Kidney (tissue), 22 donors: ENCODE measurements around the gene DNAJC9. TPM values are rescaled to one million over a fixed set of nuclear protein-coding genes. Genes with fewer than 3 reads are reported as not detected.
A peak's percentile ranks its signal among the peaks of the same experiment; 100 is the strongest.

Experiments used
- DNase-seq, 5 donors: peaks; one replicate each; pipeline ENCODE4 v3.0.0-alpha.2; 2013 to 2020
- FAIRE-seq: peaks from 2 replicates; lab custom pipeline; 2012; peaks lifted over from hg19 to GRCh38; lab: Jason Lieb, UNC
- H3K27ac ChIP-seq, 2 donors: one replicate each; pipeline ENCODE4 v1.7.0; 2013; ENCODE audit warnings: low read depth in 2 of 2, low read length in 2 of 2, inconsistent platforms in 1 of 2
- H3K27me3 ChIP-seq: one replicate; pipeline ENCODE4 v1.7.1; 2013; ENCODE audit warnings: low read length, inconsistent platforms; ENCODE audit not compliant: control insufficient read depth, insufficient read depth
- H3K36me3 ChIP-seq, 3 donors: one replicate each; pipeline versions ENCODE4 v1.7.0 to v1.7.1; 2013; ENCODE audit warnings: low read length in 3 of 3, control low read depth in 1 of 3, inconsistent platforms in 1 of 3; ENCODE audit not compliant: insufficient read depth in 3 of 3, control insufficient read depth in 2 of 3
- H3K4me1 ChIP-seq, 3 donors: one replicate each; pipeline versions ENCODE4 v1.7.0 to v1.7.1; 2013; ENCODE audit warnings: low read length in 3 of 3, inconsistent platforms in 1 of 3, low read depth in 1 of 3; ENCODE audit not compliant: control insufficient read depth in 2 of 3, insufficient read depth in 2 of 3
- H3K4me3 ChIP-seq, 3 donors: one replicate each; pipeline versions ENCODE4 v1.7.0 to v1.8.1; 2013; ENCODE audit warnings: low read length in 3 of 3, control low read depth in 1 of 3, inconsistent platforms in 1 of 3
- H3K9ac ChIP-seq, 3 donors: one replicate each; pipeline versions ENCODE4 v1.7.0 to v1.7.1; 2013; ENCODE audit warnings: low read length in 3 of 3, control low read depth in 1 of 3, inconsistent platforms in 1 of 3
- H3K9me3 ChIP-seq, 3 donors: one replicate each; pipeline versions ENCODE4 v1.7.0 to v1.7.1; 2013; ENCODE audit warnings: low read length in 3 of 3, control low read depth in 1 of 3, inconsistent platforms in 1 of 3; ENCODE audit not compliant: control insufficient read depth in 2 of 3, insufficient read depth in 1 of 3
- CTCF ChIP-seq: IDR thresholded peaks from 3 replicates; pipeline ENCODE4 v1.5.1; 2012; ENCODE audit warnings: mild to moderate bottlenecking, moderate library complexity, borderline replicate concordance; ENCODE audit not compliant: insufficient read depth; ENCODE audit errors: extremely low read depth
- intact Hi-C: fragments of 100-400 bp; cut with DNase I; formaldehyde crosslinking; loops from one replicate; pipeline ENCODE4 v1.11.1; 2022
- long read RNA-seq, 10 donors: library from polyadenylated mRNA in 1 of 10; unstranded in 1 of 10; transcript quantifications; one replicate each; pipeline ENCODE4 v2.0.0 and lab custom pipeline, GENCODE V29; 2021 to 2026
- polyA plus RNA-seq: library from polyadenylated mRNA; stranded (reverse); fragments of 350-450 nt; fragmentation: Illumina TruSeq; extraction: RNeasy Lipid Tissue Mini Kit (QIAGEN cat#74804); gene quantifications from one replicate; pipeline ENCODE4 v1.2.3, GENCODE V29; 2014; ENCODE audit warnings: low read depth, low replicate concordance; ENCODE audit not compliant: insufficient read depth
- total RNA-seq: library from RNA; stranded (reverse); fragmentation: NEBNext Ultra II Directional; extraction: Animal tissue kit (Norgen Biotek cat#: 25700); gene quantifications from one replicate; pipeline ENCODE4 v1.2.1, GENCODE V29; 2021
- donor health status: control.
- donor health status: control.
- donor health status: control.
- donor health status: control.
- donor health status: control.
- donor health status: DM: yes; HTN: yes; CAD: no.
- donor health status: Normal renal cell carcinoma (clear cell type).

The DNAJC9 gene
- total RNA-seq: 13.9 TPM
- polyA plus RNA-seq: 9.2 TPM
- long read RNA-seq, donor 1, transcript DNAJC9-201 (5 exons, 3,032 nt): major isoform, 17 of 23 reads
- long read RNA-seq, donor 1, partial matches to known transcripts: 6 of 23 reads
- long read RNA-seq, donor 1, other reads (novel, unspliced or antisense): 0 of 23 reads
- long read RNA-seq, donor 2, transcript DNAJC9-201 (5 exons, 3,032 nt): major isoform, 18 of 23 reads
- long read RNA-seq, donor 2, partial matches to known transcripts: 5 of 23 reads
- long read RNA-seq, donor 2, other reads (novel, unspliced or antisense): 0 of 23 reads
- long read RNA-seq, donor 3, transcript DNAJC9-201 (5 exons, 3,032 nt): major isoform, 20 of 33 reads
- long read RNA-seq, donor 3, partial matches to known transcripts: 13 of 33 reads
- long read RNA-seq, donor 3, other reads (novel, unspliced or antisense): 0 of 33 reads
- long read RNA-seq, donor 4, transcript DNAJC9-201 (5 exons, 3,032 nt): major isoform, 11 of 25 reads
- long read RNA-seq, donor 4, partial matches to known transcripts: 14 of 25 reads
- long read RNA-seq, donor 4, other reads (novel, unspliced or antisense): 0 of 25 reads
- long read RNA-seq, donor 5, partial matches to known transcripts: 0 of 1 reads
- long read RNA-seq, donor 5, other reads (novel, unspliced or antisense): 0 of 1 reads
- long read RNA-seq, donor 6, transcript DNAJC9-201 (5 exons, 3,032 nt): major isoform, 20 of 79 reads
- long read RNA-seq, donor 6, partial matches to known transcripts: 59 of 79 reads
- long read RNA-seq, donor 6, other reads (novel, unspliced or antisense): 0 of 79 reads
- long read RNA-seq, donor 7, transcript DNAJC9-201 (5 exons, 3,032 nt): major isoform, 22 of 29 reads
- long read RNA-seq, donor 7, partial matches to known transcripts: 3 of 29 reads
- long read RNA-seq, donor 7, other reads (novel, unspliced or antisense): 4 of 29 reads
- long read RNA-seq, donor 8, transcript DNAJC9-201 (5 exons, 3,032 nt): major isoform, 25 of 70 reads
- long read RNA-seq, donor 8, partial matches to known transcripts: 45 of 70 reads
- long read RNA-seq, donor 8, other reads (novel, unspliced or antisense): 0 of 70 reads
- long read RNA-seq, donor 9, transcript DNAJC9-201 (5 exons, 3,032 nt): major isoform, 9 of 9 reads
- long read RNA-seq, donor 9, partial matches to known transcripts: 0 of 9 reads
- long read RNA-seq, donor 9, other reads (novel, unspliced or antisense): 0 of 9 reads
- long read RNA-seq, donor 10, transcript DNAJC9-201 (5 exons, 3,032 nt): major isoform, 7 of 13 reads
- long read RNA-seq, donor 10, partial matches to known transcripts: 6 of 13 reads
- long read RNA-seq, donor 10, other reads (novel, unspliced or antisense): 0 of 13 reads

GRCh38 chr10:73246646-73247508 is at the start of gene DNAJC9:
TSS of gene DNAJC9 (minus strand) at chr10:73247255. CDS start at chr10:73247189, 66 bp downstream.
- DNase-seq: peak; percentile 97 to 99 (median 97)
- no peak for FAIRE-seq
- H3K27ac ChIP-seq: peak within 1 kb of the TSS; percentile 71

GRCh38 chr10:73293461-73293860 is 46.4 kb upstream of the DNAJC9 start:
- no peak overlapping the region for H3K4me3 ChIP-seq
- no peaks in the 10 kb centered on the region for H3K4me1 ChIP-seq
- no peak overlapping the region for H3K9ac ChIP-seq
- no peak for FAIRE-seq
- no peak for TF ChIP-seq CTCF
- H3K27me3 ChIP-seq: no peaks in the 10 kb centered on the region
- no peak overlapping the region for H3K27ac ChIP-seq
- no peak for DNase-seq
- H3K36me3 ChIP-seq: peaks cover 0 to 11% (median 3%) of the 10 kb centered on the region in 3 donors
- intact Hi-C loops: no loop called here
- H3K9me3 ChIP-seq: no peaks in the 10 kb centered on the region

More at GRCh38 chr10:73246646-73247508, at the start of gene DNAJC9:
- Histone ChIP-seq H3K9me3 (no peaks in the 10 kb centered on the region), H3K36me3 (peaks cover 4 to 18% (median 6%) of the 10 kb centered on the region in 3 donors), H3K27me3 (no peaks in the 10 kb centered on the region), H3K4me3 (peak within 1 kb of the TSS; percentile 86 to 94 (median 90)), H3K4me1 (peaks cover 0 to 12% (median 9%) of the 10 kb centered on the region in 3 donors), H3K9ac (peak within 1 kb of the TSS; percentile 69 to 89 (median 73))
- TF ChIP-seq CTCF: no peak
- intact Hi-C loops: no loop called here

GRCh38 chr10:73289958-73290357 is 42.9 kb upstream of the DNAJC9 start:
- Histone ChIP-seq H3K9ac (no peak overlapping the region), H3K9me3 (no peaks in the 10 kb centered on the region), H3K4me3 (no peak overlapping the region), H3K27me3 (no peaks in the 10 kb centered on the region), H3K27ac (no peak overlapping the region), H3K4me1 (no peaks in the 10 kb centered on the region), H3K36me3 (peaks cover 0 to 11% (median 3%) of the 10 kb centered on the region in 3 donors)
- no peak for TF ChIP-seq CTCF
- no peak for FAIRE-seq
- intact Hi-C loops: no loop called here
- no peak for DNase-seq
